Measurements from ENCODE around the gene CLDN2.

CLDN2 gene

DNA sequence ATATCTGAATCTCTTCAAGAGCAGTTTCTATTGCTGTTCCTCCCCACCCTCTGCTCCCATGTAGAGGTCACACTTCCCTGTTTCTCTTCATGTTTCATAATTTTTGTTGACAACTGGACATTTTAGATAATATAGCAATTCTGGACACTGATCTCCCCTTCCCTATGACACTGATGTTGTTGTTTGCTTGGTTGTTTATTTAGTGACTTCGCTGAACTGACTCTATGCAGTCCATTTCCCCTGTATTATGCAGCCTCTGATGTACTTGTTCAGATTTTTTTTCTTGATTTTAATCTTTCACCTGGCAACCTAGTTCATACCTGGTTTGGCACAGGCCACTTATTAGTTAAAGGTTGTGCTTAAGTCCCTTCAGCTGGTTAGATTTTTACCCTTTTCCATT is 29.2 kb downstream of the CLDN2 start:
- no peak for ATAC-seq (ENCODE audit: low read depth)
- H3K4me3 ChIP-seq (ENCODE audit: severe bottlenecking): no peak overlapping the region
- no peaks in the 10 kb centered on the region for H3K4me1 ChIP-seq (ENCODE audit: insufficient read depth, poor library complexity, severe bottlenecking)
- DNase-seq (ENCODE audit: low spot score): no peak
- peaks cover 7% of the 10 kb centered on the region for H3K36me3 ChIP-seq (ENCODE audit: low read depth)
- H3K27me3 ChIP-seq (ENCODE audit: insufficient read depth, poor library complexity, severe bottlenecking): no peaks in the 10 kb centered on the region
- no peaks in the 10 kb centered on the region for H3K9me3 ChIP-seq (ENCODE audit: severe bottlenecking)
- H3K27ac ChIP-seq (ENCODE audit: poor library complexity, severe bottlenecking): no peak overlapping the region
- TF ChIP-seq, protein P1, sequence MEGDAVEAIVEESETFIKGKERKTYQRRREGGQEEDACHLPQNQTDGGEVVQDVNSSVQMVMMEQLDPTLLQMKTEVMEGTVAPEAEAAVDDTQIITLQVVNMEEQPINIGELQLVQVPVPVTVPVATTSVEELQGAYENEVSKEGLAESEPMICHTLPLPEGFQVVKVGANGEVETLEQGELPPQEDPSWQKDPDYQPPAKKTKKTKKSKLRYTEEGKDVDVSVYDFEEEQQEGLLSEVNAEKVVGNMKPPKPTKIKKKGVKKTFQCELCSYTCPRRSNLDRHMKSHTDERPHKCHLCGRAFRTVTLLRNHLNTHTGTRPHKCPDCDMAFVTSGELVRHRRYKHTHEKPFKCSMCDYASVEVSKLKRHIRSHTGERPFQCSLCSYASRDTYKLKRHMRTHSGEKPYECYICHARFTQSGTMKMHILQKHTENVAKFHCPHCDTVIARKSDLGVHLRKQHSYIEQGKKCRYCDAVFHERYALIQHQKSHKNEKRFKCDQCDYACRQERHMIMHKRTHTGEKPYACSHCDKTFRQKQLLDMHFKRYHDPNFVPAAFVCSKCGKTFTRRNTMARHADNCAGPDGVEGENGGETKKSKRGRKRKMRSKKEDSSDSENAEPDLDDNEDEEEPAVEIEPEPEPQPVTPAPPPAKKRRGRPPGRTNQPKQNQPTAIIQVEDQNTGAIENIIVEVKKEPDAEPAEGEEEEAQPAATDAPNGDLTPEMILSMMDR (IDR thresholded peaks at IDR 0.05; ENCODE audit: poor library complexity, severe bottlenecking): no peak

DNA sequence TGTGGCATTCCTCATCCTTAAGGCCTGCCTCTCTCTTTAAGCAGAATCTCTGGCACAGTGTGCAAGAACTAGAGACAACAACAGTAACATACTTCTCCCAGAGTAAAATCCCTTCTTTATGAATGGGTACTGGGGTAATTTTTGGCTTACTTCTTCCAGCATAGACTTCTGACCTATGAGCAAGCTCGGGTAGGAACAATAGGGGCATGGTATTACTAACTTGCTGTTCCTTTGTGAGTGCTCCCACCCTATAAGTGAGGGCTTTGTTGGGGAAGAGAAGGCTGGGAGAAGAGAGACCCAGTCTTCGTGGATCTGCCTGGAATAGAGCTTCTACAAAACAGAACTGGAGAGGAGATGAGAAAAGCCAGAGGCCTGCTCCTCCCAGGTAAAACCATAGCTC is 30.2 kb downstream of the CLDN2 start:
- peaks cover 7% of the 10 kb centered on the region for H3K36me3 ChIP-seq (ENCODE audit: low read depth)
- ATAC-seq (ENCODE audit: low read depth): no peak
- no peak overlapping the region for H3K4me3 ChIP-seq (ENCODE audit: severe bottlenecking)
- DNase-seq (ENCODE audit: low spot score): no peak
- H3K4me1 ChIP-seq (ENCODE audit: insufficient read depth, poor library complexity, severe bottlenecking): no peaks in the 10 kb centered on the region
- H3K27me3 ChIP-seq (ENCODE audit: insufficient read depth, poor library complexity, severe bottlenecking): no peaks in the 10 kb centered on the region
- H3K27ac ChIP-seq (ENCODE audit: poor library complexity, severe bottlenecking): no peak overlapping the region
- no peaks in the 10 kb centered on the region for H3K9me3 ChIP-seq (ENCODE audit: severe bottlenecking)
- TF ChIP-seq, protein P1 (IDR thresholded peaks at IDR 0.05; ENCODE audit: poor library complexity, severe bottlenecking): no peak

DNA sequence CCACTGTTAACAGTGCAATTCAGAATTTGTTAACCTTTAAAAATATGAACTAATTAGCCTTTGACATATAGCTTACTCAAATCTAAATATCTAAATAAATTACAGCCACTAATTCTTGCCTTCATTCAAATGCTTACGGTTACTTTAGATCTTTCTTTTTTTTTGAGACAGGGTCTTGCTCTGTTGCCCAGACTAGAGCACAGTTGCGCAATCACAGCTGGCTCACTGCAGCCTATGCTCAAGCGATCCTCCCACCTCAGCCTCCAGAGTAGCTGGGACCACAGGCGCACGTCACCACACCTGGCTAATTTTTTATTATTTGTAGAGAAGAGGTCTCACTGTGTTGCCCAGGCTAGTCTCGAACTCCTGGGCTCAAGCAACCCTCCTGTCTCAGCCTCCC is 31.0 kb downstream of the CLDN2 start:
- Histone ChIP-seq H3K4me3 (ENCODE audit: severe bottlenecking) (no peak overlapping the region), H3K27ac (ENCODE audit: poor library complexity, severe bottlenecking) (no peak overlapping the region), H3K27me3 (ENCODE audit: insufficient read depth, poor library complexity, severe bottlenecking) (no peaks in the 10 kb centered on the region), H3K36me3 (ENCODE audit: low read depth) (peaks cover 7% of the 10 kb centered on the region), H3K4me1 (ENCODE audit: insufficient read depth, poor library complexity, severe bottlenecking) (no peaks in the 10 kb centered on the region), H3K9me3 (ENCODE audit: severe bottlenecking) (no peaks in the 10 kb centered on the region)
- TF ChIP-seq, protein P1 (IDR thresholded peaks at IDR 0.05; ENCODE audit: poor library complexity, severe bottlenecking): no peak
- ATAC-seq (ENCODE audit: low read depth): no peak
- no peak for DNase-seq (ENCODE audit: low spot score)

DNA sequence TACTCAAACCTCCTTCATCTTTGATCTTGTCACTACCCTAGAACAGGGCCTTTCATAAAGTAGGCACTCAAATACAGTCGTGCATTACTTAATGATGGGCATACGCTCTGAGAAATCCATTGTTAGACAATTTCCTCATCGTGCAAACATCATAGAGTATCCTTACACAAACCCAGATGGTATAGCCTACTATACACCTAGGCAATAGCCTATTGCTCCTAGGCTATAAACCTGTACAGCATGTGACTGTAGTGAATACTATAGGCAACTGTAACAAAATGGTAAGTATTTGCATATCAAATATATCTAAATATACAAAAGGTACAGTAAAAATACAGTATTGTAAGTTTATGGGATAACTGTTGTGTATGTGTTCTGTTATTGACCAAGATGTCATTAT is 31.9 kb downstream of the CLDN2 start:
- no peak for DNase-seq (ENCODE audit: low spot score)
- no peaks in the 10 kb centered on the region for H3K4me1 ChIP-seq (ENCODE audit: insufficient read depth, poor library complexity, severe bottlenecking)
- ATAC-seq (ENCODE audit: low read depth): no peak
- H3K9me3 ChIP-seq (ENCODE audit: severe bottlenecking): no peaks in the 10 kb centered on the region
- no peak overlapping the region for H3K27ac ChIP-seq (ENCODE audit: poor library complexity, severe bottlenecking)
- TF ChIP-seq, protein P1 (IDR thresholded peaks at IDR 0.05; ENCODE audit: poor library complexity, severe bottlenecking): no peak
- no peaks in the 10 kb centered on the region for H3K27me3 ChIP-seq (ENCODE audit: insufficient read depth, poor library complexity, severe bottlenecking)
- H3K36me3 ChIP-seq (ENCODE audit: low read depth): peaks cover 7% of the 10 kb centered on the region
- no peak overlapping the region for H3K4me3 ChIP-seq (ENCODE audit: severe bottlenecking)

DNA sequence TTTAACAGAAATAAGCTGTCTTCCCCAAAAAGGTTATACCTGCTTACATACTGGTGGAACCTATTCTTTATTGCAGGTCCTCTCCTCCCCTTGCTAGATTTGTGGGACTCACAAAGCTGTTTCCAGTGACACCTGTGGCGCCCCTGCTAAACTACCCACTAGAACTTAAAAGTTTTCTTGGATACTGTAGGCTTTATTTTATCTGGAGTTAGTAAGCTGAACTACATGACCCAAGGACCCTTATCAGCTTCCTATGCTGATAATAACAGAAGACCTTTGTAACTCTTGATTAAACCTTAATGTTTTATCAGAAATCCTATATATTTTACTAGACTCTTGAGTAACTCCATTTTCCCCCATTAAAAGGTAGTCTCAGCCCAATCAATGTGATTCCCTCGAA is 32.3 kb downstream of the CLDN2 start:
- Histone ChIP-seq H3K9me3 (ENCODE audit: severe bottlenecking) (no peaks in the 10 kb centered on the region), H3K36me3 (ENCODE audit: low read depth) (peaks cover 7% of the 10 kb centered on the region), H3K4me1 (ENCODE audit: insufficient read depth, poor library complexity, severe bottlenecking) (no peaks in the 10 kb centered on the region), H3K4me3 (ENCODE audit: severe bottlenecking) (no peak overlapping the region), H3K27ac (ENCODE audit: poor library complexity, severe bottlenecking) (no peak overlapping the region), H3K27me3 (ENCODE audit: insufficient read depth, poor library complexity, severe bottlenecking) (no peaks in the 10 kb centered on the region)
- ATAC-seq (ENCODE audit: low read depth) (no peak), DNase-seq (ENCODE audit: low spot score) (no peak)
- TF ChIP-seq, protein P1 (IDR thresholded peaks at IDR 0.05; ENCODE audit: poor library complexity, severe bottlenecking): no peak
